Gastroesophageal sphincter (tissue), 3 donors: ENCODE results near the gene NAGLU.

Experiments used
- CTCF ChIP-seq, 4 experiments: fragments of 200-600 bp in 2 of 4; fragments of 450-650 bp in 2 of 4; sonication (generic) in 1 of 4; IDR thresholded peaks; one replicate each; pipeline ENCODE4 v1.5.1; 2017 to 2019; ENCODE audit warnings: antibody characterized with exemption in 4 of 4, mild to moderate bottlenecking in 2 of 4, moderate library complexity in 2 of 4
- POLR2A ChIP-seq, 2 donors: fragments of 450-650 bp; IDR thresholded peaks; one replicate each; pipeline ENCODE4 v1.6.1; 2017; ENCODE audit warnings: antibody characterized with exemption in 2 of 2, mild to moderate bottlenecking in 2 of 2, moderate library complexity in 1 of 2

GRCh38 chr17:42526031-42526444 lies 10.0 kb upstream of the NAGLU start:
- TF ChIP-seq POLR2A (IDR thresholded peaks at IDR 0.05), result no peak
- TF ChIP-seq CTCF (IDR thresholded peaks at IDR 0.05), result no peak
